Fibroblast of villous mesenchyme (primary cell): Measurements from ENCODE around the gene FAM117A. TPM values are rescaled to one million over a fixed set of nuclear protein-coding genes. Genes with fewer than 3 reads are reported as not detected.
"Not testable (repeated sequence)": the region's sequence is repeated elsewhere in the genome, so short reads cannot be mapped to it uniquely, and the experiment has no call there.

Experiments
- DNase-seq: peaks from one replicate; pipeline ENCODE4 v3.0.0-alpha.2; 2010; ENCODE audit warnings: low read depth
- H3K4me3 ChIP-seq: 2 replicates; pipeline ENCODE4 v1.5.1; 2011; ENCODE audit warnings: low read depth, mild to moderate bottlenecking, low read length
- CTCF ChIP-seq: IDR thresholded peaks from 2 replicates; pipeline ENCODE4 v1.5.1; 2012; ENCODE audit warnings: low read depth, mild to moderate bottlenecking, low read length; ENCODE audit not compliant: insufficient read depth
- total RNA-seq: library from RNA; depleted of rRNA; stranded (reverse); fragments of >200 nt; gene quantifications from 2 replicates; pipeline ENCODE4 v1.2.3, GENCODE V29; 2012

The FAM117A gene
- total RNA-seq, 1 donor = 1.7 TPM

DNA sequence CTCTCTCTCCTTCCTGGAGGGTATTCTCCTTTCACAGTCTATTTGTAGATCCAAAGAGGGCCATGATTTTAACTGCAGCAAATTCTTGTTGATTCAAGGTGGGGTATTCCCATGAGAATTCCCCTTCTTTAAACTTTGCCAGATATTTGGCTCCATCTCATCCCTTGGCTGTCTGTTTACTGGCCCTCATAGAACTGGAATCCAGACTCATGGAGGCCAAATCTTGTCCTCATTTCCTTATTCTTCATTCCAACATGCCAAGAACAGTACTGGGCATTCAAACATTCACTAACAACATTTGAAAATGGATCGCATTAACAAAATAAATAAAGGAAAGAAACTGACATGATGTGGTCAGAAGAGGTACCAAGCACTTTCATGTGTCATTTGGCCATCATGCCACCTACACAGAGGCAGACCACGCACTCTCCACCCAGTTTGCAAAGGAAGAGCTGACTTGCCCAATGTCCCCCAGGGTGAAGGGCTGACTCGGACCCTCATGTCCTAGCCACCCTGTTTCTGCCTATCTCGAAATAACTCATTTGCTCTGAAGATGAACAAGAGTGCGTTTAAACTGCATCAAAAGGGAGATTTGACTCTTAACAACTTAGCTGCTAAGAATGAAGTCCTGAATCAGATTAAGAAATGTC lies 33.0 kb downstream of the FAM117A start:
- no peak for DNase-seq
- H3K4me3 ChIP-seq = no peak overlapping the region
- no peak for TF ChIP-seq CTCF

DNA sequence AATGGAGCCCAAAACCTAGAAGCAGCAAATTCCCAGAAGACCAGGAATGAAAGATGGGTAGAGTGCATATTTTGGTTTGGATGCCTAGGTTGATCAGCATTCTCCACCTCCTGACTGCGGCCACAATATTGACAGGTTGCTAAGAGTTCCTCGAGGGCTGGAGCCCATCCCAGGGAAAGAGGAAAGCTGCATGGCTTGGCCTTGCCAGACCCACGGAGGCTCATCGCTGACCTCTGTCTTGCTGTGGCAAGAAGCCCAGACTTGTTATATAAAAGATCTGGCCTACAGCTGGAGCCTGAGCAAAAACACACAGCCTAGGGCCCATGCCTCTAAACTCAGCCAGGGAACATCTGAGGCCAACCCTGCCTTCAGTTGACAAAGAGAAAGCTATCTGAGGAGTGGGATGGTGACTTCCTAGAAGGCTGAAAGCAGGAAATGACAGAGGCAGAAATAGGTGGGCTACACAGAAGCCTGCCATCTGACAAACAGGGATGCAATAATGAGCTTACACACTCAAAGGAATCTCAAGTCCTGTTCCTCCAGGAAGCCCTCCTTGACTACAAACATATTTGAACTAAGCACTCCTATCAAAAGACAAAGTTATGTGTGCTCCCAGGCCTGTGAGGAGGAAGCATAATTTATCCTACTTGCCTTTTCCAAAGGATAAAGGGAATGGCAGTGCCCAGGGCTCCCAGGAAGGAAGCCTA lies 33.7 kb downstream of the FAM117A start:
- no peak for TF ChIP-seq CTCF
- H3K4me3 ChIP-seq = no peak overlapping the region
- peak; percentile 91 for DNase-seq

- no peak overlapping the region for H3K4me3 ChIP-seq
- no peak for DNase-seq
- TF ChIP-seq CTCF = no peak
Observed at GRCh38 chr17:49729069-49729468, 34.9 kb downstream of the FAM117A start.

DNA sequence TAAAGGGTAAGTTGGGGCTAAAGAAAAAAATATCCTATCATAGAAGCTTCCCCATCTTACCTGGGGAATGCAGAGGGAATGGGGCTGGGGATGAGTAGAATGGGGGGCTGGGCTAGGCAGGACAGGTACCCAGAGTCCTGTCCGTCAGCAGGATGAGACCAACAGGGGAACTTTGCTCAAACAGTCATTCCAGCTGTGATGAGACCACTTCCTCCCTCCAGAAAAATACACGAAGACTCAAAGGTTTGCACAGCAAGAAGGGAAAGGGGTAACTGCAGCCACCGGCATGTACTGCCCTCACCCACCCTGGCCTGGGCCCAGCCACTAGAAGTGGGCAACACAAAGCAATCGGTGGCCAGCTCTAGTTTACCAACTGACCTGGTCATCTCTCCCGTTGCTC lies 35.5 kb downstream of the FAM117A start:
- DNase-seq = no peak
- no peak for TF ChIP-seq CTCF
- no peak overlapping the region for H3K4me3 ChIP-seq

DNA sequence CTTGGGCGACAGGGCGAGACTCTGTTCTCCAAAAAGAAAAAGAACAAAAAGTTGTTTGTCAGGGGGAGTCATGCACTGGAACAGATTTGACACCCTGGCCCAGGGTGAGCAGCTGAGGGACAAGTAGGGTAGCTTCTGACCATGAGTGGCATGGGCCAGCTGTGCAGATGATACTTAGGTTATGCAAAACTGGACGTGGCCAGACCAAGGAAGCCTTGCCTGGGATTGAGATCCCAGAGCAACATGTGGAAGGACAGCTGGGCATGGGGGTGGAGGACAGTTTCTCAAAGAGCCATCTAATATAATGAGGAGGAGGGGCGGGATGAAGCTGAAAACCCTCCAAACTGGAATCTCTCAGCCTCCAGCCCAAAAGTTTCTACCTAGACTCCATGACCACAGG lies 36.6 kb downstream of the FAM117A start:
- no peak overlapping the region for H3K4me3 ChIP-seq
- no peak for TF ChIP-seq CTCF
- DNase-seq = no peak

DNA sequence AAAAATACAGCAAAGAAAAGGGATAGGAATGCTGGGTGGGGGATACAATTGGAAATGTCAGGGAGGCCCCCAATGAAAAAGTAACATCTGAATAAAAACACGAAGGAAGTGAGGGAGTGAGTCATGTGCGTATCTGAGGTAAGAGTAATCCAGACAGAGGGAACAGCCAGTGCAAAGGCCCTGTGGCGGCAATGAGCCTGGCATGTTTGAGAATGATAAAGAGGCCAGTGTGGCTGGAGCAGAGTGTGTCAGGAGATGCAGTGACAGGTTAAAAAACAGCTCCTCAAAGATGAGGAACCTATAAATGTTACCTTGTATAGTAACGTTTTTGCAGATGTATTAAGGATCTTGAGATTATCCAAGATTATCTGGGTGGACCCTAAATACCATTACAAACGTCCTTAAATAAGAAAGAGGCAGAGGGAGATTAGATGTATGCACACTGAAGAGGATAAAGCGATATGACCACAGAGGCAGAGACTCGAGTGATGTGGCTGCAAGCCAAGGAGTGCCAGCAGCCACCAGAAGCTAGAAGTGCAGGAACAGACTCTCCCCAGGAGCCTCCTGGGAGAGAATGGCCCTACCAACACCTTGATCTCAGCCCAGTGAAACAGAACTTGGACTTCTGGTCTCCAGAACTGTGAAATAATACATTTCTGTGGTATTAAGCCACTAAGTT lies 38.3 kb downstream of the FAM117A start:
- no peak for DNase-seq
- no peak overlapping the region for H3K4me3 ChIP-seq
- no peak for TF ChIP-seq CTCF

GRCh38 chr17:49724552-49724951 lies 39.4 kb downstream of the FAM117A start:
- H3K4me3 ChIP-seq, DNase-seq: not testable (repeated sequence)
